GM18907 (cell line): Measurements from ENCODE around the gene AMPD2.
"Not testable (repeated sequence)": the region's sequence is repeated elsewhere in the genome, so short reads cannot be mapped to it uniquely, and the experiment has no call there.

ENCODE experiments used
- ATAC-seq: cut with Tn5 transposase; IDR thresholded peaks from one replicate; pipeline ENCODE4 v1.9.1; 2021; ENCODE audit warnings: mild to moderate bottlenecking, moderate library complexity; ENCODE audit not compliant: unreplicated experiment

AMPD2 gene

DNA sequence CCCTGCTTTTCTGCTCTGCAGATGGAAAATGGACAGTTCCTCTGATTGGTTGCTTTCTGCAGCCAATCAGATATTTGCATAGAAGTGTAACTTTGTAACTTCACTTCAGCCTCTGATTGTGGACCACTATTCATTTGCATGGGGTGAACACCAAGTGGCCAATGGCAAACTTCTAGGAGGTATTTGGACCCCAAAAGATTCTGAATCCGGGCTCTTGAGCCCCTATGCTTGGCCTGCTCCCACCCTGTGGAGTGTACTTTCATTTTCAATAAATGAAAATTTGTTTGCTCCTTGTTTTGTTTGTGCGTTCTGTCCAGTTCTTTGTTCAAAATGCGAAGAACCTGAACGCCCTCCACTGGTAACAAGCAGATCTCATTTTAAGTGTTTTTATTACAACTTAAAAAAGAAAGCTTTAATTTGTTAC is 29.9 kb downstream of the AMPD2 start:
- ATAC-seq: no peak

DNA sequence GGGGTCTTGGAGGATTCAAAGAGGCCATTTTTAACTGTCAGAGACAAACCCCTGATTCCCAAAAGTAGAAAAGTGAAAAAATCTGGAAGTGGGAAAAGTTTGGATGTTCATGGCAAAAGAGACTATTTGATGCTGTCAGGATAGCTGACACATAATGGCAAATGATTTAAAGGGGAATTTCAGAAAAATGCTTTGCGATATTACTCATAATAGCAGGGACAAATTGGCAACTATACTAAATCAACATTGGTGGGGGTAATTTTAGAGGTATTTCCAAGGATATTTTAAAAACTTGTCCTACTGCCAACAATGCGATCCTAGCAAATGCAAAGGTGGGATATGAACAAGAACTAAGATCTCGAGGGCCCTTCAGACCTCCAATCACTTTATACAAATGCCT is 31.0 kb downstream of the AMPD2 start:
- no peak for ATAC-seq

DNA sequence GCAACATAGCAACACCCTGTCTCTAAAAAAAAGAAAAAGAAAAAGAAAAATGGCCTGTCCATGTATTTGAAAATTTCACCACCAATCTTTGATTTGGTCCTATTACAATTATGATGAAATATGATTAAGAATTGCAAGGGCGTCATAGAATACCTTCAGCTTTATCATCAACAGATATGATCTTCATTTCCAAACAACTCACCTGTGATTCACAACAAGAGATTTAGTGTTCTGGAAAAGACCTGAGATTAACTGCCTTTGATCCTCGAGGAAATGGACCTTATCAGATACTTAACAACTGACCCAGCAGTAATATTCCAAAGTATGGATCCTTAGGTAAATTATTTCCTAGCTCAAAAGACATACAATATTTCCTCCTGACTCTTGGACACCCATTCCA is 32.8 kb downstream of the AMPD2 start:
- ATAC-seq: no peak

DNA sequence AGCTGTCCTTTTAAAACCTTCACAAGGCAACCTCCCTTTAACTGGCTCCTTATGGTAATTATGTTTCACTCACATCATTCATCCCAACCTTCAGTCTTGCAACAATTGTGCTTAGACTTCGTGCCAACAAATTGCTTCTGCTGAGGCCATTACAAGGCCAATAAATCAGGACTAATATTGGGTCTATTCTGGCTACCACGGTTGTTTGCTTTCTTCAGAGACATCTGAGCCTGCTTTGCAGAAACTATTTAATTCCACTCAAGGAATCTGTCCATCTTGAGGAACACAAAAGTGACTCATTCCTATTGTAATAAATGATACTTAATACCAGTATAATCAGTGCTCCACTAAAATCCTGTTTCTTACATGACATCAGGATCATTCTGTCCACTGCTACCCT is 33.7 kb downstream of the AMPD2 start:
- ATAC-seq: no peak

DNA sequence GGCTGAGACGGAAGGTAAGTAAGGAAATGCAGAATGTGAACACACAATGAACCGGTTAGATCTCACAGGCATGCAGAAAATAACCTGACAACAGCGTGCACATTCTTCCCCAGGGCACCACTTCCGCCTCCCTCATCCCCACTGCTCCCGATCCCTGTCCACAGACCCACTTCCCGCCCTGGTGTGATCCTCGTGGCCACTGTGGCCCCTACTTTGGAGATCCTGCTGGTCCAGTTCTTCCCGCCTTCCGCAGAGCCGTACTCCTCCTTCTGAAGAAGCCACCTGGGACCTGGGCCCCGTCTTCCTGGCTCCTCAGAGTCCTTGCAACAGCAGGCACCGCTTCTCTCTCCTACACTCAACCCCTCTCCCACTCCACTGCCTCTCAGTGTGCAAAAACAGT is 34.9 kb downstream of the AMPD2 start:
- ATAC-seq: no peak

DNA sequence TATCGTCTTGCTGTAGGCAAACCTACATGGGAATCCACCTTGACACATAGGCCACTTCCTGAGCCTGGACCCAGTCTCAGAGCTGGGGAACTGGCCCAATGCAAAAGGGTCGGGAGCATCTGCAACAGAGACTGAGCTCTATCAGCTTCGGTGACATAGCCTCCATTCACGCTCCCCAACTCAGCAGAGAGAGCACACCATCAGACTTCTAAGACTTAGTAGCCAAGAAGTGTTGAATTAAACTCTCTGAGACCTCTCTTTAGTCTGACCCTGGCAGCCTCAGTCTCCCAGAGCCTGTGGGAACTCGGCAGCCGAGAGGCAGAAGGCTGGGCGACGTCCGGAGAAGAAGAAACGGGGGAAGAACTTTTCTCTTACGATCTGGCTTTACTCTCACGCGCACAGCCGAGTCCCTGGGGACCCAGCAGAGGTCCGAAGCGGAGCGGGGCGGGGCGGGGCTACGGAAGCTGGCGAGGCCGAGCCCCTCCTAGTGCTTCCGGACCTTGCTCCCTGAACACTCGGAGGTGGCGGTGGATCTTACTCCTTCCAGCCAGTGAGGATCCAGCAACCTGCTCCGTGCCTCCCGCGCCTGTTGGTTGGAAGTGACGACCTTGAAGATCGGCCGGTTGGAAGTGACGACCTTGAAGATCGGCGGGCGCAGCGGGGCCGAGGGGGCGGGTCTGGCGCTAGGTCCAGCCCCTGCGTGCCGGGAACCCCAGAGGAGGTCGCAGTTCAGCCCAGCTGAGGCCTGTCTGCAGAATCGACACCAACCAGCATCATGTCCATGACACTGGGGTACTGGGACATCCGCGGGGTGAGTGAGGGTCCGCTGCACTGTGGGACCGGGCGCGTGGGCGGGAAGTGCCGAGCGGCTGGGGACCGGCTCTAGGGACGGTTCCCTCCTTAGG is 36.2 kb downstream of the AMPD2 start, which contains the start of gene GSTM4:
TSS of gene GSTM4 (plus strand) at position 485 of the 905 bp plus-strand sequence. CDS start at position 776, 291 bp downstream.
- peak; percentile 89 for ATAC-seq

DNA sequence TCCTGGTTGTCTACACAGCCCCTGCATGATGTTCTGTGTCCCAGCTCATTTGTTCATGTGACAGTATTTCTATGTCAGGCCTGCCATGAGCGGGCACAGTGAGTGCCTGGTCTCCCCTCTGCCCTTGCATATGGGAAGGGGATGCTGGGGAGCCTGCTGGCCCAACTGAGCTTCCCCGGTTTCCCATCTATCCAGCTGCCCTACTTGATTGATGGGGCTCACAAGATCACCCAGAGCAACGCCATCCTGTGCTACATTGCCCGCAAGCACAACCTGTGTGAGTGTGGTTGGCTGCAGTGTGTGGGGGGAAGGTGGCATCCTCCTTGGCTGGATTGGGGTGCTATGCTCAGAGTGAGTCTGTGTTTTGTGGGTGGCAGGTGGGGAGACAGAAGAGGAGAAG is 37.8 kb downstream of the AMPD2 start:
- ATAC-seq: no peak

DNA sequence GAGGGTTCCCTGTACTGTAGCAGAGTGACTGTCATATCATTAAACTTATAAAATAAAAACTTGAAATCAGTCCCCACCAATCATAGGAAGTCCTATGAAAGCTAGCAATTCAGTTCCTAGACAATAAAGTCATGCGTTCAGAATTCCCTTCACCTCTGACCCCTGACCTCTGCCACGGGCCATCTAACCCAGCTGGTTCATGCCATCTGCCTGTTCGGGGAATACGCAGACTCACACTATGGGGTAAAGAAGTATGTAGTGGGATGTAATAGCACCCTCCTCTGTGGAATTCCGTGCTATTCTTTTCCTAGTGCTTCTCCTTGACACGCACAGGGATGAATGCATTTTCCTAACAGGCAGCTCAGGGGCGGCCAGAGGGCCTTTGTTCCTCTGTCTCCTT is 38.3 kb downstream of the AMPD2 start:
- ATAC-seq: no peak

DNA sequence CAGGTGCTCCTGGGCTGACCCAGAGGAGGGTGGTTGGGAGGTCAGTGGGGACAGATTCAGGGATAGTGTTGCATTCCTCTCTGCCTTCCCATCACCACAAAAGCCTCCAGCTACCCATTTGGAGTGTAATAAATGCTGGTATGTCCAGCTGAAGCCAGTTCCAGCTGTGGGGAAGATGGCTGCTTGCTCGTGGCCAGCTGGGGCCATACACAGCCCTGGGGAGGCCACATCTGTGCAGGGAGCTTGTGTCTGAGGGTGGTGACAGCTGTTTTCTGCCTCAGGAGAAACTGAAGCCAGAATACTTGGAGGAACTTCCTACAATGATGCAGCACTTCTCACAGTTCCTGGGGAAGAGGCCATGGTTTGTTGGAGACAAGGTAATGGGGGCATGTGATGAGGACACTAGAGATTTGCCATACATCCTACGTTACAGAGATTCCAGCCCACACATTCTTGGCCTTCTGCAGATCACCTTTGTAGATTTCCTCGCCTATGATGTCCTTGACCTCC is 39.0 kb downstream of the AMPD2 start:
- no peak for ATAC-seq

DNA sequence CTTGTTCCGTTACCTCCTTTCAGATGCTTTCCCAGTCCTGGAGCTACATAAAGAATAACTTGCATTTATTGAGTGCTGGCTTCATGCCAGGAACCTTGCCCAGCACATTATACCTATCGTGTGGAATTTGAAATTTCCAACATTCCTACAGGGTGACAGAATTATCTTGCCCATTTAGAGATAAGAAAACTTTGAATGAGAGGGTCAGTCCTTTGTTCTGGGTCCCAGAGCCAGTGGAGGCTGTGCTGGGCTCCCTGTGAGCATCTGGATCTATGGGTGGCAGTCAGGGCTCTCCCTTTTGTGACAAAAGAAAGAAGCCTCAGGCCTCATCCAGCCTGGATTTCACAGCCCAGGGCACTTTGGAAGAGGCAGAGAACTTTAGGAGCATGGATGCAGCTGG is 39.5 kb downstream of the AMPD2 start:
- no peak for ATAC-seq

DNA sequence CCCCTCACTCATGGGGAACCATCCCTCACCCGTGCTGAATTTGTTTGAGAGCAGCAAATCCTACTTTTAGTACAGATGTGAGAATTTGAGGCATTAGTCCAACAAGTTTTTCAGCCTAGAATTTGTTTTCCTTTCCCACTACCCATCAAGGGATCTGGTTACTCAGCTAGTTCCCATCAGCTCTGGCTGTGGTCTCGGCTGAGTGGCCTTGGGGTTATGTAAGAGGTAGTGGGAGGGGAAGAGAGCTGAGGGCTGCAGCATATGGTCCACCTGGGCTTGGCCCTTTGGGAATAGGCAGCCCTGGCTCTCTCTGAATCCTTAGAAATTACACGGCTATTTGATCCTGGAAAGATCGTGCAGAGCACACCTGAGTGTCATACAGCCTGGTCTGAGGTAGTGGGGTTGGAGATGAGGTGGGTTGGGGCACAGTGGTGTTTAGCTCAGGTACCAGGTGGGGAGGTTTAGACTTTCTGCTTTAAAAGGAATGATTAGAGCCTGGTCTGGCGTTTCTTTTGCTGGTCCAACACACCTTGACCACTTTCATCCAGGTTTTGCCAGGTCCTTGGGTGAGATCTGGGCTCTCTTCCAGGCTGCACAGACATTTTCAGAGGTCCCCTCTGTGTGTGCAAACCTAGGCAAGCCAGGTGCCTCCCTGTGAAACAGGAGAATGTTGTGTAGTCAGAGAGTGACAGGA is 40.5 kb downstream of the AMPD2 start:
- ATAC-seq: no peak

DNA sequence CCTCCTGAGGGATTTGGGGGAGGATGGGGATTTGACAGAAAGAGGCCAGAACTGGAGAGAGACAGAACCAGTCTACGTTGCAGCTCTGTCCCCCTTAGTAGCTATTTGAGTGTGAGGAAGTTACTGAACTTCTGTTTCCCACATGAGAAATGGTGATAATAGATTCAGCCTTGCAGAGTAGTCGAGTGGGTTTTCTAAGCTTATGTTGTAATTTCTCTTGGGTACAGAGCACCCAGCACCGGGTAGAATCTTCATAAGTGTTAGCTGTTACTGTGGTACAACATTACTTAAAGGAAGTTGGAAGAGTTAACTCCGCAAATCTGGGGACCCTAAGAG is 41.0 kb downstream of the AMPD2 start:
- ATAC-seq: not testable (repeated sequence)

DNA sequence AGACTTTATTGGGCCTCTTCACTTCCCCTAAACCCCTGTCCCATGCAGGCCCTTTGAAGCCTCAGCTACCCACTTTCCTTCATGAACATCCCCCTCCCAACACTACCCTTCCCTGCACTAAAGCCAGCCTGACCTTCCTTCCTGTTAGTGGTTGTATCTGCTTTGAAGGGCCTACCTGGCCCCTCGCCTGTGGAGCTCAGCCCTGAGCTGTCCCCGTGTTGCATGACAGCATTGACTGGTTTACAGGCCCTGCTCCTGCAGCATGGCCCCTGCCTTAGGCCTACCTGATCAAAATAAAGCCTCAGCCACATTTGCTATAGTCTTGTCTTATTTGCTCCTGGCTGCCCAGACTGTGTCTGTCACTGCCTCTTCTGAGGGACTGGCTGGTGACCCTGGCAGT is 41.8 kb downstream of the AMPD2 start:
- no peak for ATAC-seq

DNA sequence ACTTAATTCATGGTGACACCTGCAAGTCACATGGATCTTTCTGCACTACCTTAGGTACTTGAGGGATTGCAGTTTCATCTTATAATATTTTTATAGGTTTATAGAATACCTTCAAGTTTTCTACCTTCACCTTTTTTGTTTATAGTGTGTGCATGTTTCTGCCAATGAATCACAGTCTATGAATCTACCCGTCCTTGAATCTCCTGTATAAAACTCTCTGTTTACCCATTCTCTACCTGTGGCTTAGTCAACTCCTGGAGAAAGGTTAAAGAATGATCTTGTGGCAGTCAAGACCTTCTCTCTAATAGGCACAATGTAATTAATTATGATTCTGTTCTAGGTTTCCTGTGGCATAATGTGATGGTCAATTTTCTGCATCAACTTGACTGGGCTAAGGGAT is 45.0 kb downstream of the AMPD2 start:
- no peak for ATAC-seq

DNA sequence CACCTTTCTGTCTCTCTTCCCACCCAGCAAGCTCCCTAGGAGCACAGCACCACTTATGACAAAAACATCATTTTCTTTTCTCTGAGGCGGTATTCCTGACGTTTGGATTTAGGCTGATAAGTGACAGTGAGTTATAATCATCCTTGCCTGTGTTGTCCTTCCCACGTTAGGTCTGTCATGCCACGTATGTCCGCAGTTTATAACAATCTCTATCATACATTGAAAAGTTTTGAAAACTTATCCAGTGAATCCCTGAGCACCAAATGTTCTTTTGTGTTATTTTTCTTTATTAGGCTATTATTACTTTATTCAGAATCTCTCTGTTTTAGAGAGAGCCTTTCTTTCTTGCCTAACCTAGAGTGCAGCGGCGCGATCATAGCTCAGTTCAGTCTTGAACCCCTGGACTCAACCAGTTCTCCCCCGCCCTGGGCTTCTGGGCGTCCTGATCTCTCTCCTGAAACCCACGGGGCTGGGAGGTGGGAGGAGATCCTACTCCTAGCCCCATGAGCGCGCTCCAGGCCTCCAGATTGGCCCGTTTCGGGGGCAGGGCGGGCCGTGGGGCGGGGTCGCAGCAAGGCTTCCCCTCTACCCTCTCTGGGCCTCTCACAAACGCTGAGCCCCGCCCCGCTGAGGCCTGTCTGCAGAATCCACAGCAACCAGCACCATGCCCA is 48.0 kb downstream of the AMPD2 start, which contains the start of gene GSTM2:
TSS of gene GSTM2 (plus strand) at position 606 of the 671 bp plus-strand sequence. CDS start at position 665, 59 bp downstream.
- ATAC-seq: peak; percentile 98

DNA sequence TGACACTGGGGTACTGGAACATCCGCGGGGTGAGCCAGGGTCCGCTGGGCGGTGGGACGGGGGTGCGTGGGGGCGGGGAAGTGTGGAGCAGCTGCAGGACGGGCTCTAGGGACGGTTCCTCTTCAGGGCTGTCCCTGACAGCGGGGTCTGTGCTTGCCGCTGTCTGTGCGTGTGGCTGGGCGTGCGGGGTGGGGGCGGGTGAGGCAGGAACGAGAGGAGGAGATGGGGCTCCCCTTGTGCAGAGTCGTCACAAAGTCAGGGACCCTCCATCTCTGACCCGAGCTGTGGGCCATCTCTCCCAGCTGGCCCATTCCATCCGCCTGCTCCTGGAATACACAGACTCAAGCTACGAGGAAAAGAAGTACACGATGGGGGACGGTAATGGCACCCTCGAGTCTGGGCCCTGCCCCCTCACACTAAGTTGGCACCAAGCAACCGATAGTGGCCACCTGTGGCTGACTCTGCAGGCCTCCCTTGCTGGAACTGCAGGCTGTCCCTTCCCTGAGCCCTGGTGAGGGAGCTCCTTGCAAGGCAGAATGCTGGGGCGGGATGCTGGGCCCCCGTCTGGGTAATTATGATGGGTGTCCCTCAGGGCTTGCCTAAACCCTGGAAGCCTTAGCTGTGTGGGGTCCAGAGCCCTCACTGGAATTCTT is 48.6 kb downstream of the AMPD2 start:
- ATAC-seq: peak; percentile 31

DNA sequence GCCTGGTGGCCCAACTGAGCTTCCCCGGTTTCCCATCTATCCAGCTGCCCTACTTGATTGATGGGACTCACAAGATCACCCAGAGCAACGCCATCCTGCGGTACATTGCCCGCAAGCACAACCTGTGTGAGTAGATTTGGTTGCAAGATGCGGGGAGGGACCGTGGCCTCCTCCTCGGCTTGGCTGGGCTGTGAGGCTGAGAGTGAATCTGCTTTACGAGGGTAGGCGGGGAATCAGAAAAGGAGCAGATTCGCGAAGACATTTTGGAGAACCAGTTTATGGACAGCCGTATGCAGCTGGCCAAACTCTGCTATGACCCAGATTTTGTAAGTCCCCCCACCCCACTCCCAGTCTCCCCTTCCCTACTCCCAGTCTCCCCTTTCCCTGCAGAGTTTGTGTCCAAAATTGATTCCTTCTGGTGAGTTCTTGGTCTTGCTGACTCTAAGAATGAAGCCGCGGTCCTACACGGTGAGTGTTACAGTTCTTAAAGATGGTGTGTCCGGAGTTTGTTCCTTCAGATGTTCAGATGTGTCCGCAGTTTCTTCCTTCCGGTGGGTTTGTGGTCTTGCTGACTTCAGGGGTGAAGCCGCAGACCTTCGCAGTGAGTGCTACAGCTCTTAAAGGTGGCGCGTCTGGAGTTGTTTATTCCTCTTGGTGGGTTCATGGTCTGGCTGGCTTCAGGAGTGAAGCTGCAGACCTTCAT is 49.8 kb downstream of the AMPD2 start:
- no peak for ATAC-seq

DNA sequence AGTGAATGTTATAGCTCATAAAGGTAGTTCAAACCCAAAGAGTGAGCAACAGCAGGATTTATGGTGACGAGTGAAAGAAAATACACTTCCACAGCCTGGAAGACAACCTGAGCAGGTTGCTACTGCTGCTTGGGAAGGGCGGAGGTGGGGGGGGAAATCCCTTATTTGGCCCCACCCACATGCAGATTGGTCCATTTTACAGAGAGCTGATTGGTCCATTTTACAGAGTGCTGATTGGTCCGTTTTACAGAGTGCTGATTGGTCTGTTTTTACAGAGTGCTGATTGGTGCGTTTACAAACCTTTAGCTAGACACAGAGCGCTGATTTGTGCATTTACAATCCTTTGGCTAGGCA is 50.3 kb downstream of the AMPD2 start:
- ATAC-seq: not testable (repeated sequence)

DNA sequence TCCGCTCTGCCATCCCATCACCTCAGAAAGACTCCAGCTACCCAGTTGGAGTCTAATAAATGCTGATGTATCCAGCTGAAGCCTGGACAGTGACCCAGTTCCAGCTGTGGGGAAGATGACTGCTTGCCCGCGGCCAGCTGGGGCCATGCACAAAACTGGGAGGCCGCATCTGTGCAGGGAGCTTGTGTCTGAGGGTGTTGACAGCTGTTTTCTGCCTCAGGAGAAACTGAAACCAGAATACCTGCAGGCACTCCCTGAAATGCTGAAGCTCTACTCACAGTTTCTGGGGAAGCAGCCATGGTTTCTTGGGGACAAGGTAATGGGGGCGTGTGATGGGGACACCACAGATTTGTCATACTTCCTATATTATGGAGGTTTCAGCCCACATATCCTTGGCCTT is 51.4 kb downstream of the AMPD2 start:
- ATAC-seq: no peak

DNA sequence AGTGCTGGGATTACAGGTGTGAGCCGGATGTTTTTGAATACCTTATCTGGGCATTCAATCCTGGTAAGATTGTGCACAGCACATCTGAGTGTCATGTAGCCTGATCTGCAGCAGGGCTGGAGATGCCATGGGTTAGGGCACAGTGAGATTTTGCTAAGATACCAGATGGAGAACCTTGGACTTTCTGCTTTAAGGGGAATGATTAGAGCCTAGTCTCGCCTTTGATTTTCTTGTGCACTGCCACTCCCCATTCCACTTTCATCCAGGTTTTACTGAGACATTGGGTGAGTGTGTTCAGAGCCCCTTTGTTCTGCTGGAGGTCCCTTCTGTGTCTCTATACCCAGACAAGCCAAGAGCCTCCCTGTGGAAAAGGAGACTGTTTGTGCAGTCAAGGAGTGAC is 54.2 kb downstream of the AMPD2 start:
- not testable (repeated sequence) for ATAC-seq
